ENCODE data around the gene PPARG. TPM values are rescaled to one million over a fixed set of nuclear protein-coding genes. Genes with fewer than 3 reads are reported as not detected.
"Not testable (repeated sequence)": the region's sequence is repeated elsewhere in the genome, so short reads cannot be mapped to it uniquely, and the experiment has no call there.

The PPARG gene
- total RNA-seq (2014; rRNA removed; shearing (Covaris generic)): 19.4 and 19.6 TPM in 2 replicates
- polyA plus RNA-seq (2014; cell fraction: nucleus; rRNA removed): 2.2 and 2.7 TPM in 2 replicates

- no peak for DNase-seq (ENCODE audit: extremely low read depth, low read depth)
Observed at GRCh38 chr3:12288182-12289129, at the start of gene PPARG. Gene PPARG, plus strand, starts transcription at chr3:12289070. Its CDS starts 90,642 bp downstream, at chr3:12379712.

GRCh38 chr3:12239301-12239700 is 49.6 kb upstream of the PPARG start:
- DNase-seq (ENCODE audit: extremely low read depth, low read depth): no peak

- no peak for DNase-seq (ENCODE audit: extremely low read depth, low read depth)
Observed at GRCh38 chr3:12242772-12243171, 46.1 kb upstream of the PPARG start.

GRCh38 chr3:12246497-12247163 is 42.2 kb upstream of the PPARG start:
- DNase-seq (ENCODE audit: extremely low read depth, low read depth): no peak

GRCh38 chr3:12247411-12247810 is 41.5 kb upstream of the PPARG start:
- DNase-seq (ENCODE audit: extremely low read depth, low read depth): no peak

GRCh38 chr3:12249519-12249918 is 39.4 kb upstream of the PPARG start:
- DNase-seq (ENCODE audit: extremely low read depth, low read depth): no peak

- no peak for DNase-seq (ENCODE audit: extremely low read depth, low read depth)
Observed at GRCh38 chr3:12252889-12253288, 36.0 kb upstream of the PPARG start.

GRCh38 chr3:12253516-12254343 is 35.1 kb upstream of the PPARG start:
- DNase-seq (ENCODE audit: extremely low read depth, low read depth): no peak

GRCh38 chr3:12255393-12255792 is 33.5 kb upstream of the PPARG start:
- DNase-seq (ENCODE audit: extremely low read depth, low read depth): no peak

- DNase-seq (ENCODE audit: extremely low read depth, low read depth): no peak
Observed at GRCh38 chr3:12258911-12259310, 30.0 kb upstream of the PPARG start.

- DNase-seq (ENCODE audit: extremely low read depth, low read depth): not testable (repeated sequence)
Observed at GRCh38 chr3:12262173-12262572, 26.7 kb upstream of the PPARG start.

GRCh38 chr3:12265508-12265907 is 23.4 kb upstream of the PPARG start:
- DNase-seq (ENCODE audit: extremely low read depth, low read depth): no peak

GRCh38 chr3:12266038-12266437 is 22.8 kb upstream of the PPARG start:
- no peak for DNase-seq (ENCODE audit: extremely low read depth, low read depth)

GRCh38 chr3:12267376-12268030 is 21.4 kb upstream of the PPARG start:
- DNase-seq (ENCODE audit: extremely low read depth, low read depth): no peak

GRCh38 chr3:12268049-12268735 is 20.7 kb upstream of the PPARG start:
- DNase-seq (ENCODE audit: extremely low read depth, low read depth): no peak

- DNase-seq (ENCODE audit: extremely low read depth, low read depth): no peak
Observed at GRCh38 chr3:12270976-12271375, 17.9 kb upstream of the PPARG start.

- no peak for DNase-seq (ENCODE audit: extremely low read depth, low read depth)
Observed at GRCh38 chr3:12273045-12273695, 15.7 kb upstream of the PPARG start.

- no peak for DNase-seq (ENCODE audit: extremely low read depth, low read depth)
Observed at GRCh38 chr3:12275974-12276650, 12.8 kb upstream of the PPARG start.

GRCh38 chr3:12276827-12277226 is 12.0 kb upstream of the PPARG start:
- not testable (repeated sequence) for DNase-seq (ENCODE audit: extremely low read depth, low read depth)
